ENCODE data around the gene PLEKHM3. TPM values are rescaled to one million over a fixed set of nuclear protein-coding genes. Genes with fewer than 3 reads are reported as not detected.

PLEKHM3 gene
- total RNA-seq, 1 experiment from 2014 or later, result 9.3 TPM

GRCh38 chr2:208017721-208018120 is 7.6 kb downstream of the PLEKHM3 start:
- no peaks in the 10 kb centered on the region for H3K9me3 Mint-ChIP-seq (ENCODE audit: unreplicated experiment)
- H3K27me3 ChIP-seq (replicated peaks; ENCODE audit: control insufficient read depth, insufficient read depth, low read length), result no peaks in the 10 kb centered on the region
- TF ChIP-seq, protein P1, sequence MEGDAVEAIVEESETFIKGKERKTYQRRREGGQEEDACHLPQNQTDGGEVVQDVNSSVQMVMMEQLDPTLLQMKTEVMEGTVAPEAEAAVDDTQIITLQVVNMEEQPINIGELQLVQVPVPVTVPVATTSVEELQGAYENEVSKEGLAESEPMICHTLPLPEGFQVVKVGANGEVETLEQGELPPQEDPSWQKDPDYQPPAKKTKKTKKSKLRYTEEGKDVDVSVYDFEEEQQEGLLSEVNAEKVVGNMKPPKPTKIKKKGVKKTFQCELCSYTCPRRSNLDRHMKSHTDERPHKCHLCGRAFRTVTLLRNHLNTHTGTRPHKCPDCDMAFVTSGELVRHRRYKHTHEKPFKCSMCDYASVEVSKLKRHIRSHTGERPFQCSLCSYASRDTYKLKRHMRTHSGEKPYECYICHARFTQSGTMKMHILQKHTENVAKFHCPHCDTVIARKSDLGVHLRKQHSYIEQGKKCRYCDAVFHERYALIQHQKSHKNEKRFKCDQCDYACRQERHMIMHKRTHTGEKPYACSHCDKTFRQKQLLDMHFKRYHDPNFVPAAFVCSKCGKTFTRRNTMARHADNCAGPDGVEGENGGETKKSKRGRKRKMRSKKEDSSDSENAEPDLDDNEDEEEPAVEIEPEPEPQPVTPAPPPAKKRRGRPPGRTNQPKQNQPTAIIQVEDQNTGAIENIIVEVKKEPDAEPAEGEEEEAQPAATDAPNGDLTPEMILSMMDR (IDR thresholded peaks at IDR 0.05; ENCODE audit: insufficient read depth in 1 of 2, low read depth in 1 of 2, low read length in 1 of 2, severe bottlenecking in 1 of 2, unreplicated experiment in 1 of 2), result no peak
- no TSS peak for BruUV-seq (replicated peaks)
- no peak overlapping the region for H3K4me3 Mint-ChIP-seq (ENCODE audit: unreplicated experiment)
- CTCF ChIA-PET, result no interaction called here
- H3K4me1 ChIP-seq, result peaks cover 33% of the 10 kb centered on the region
- no peaks in the 10 kb centered on the region for H3K27me3 Mint-ChIP-seq (ENCODE audit: insufficient read depth, unreplicated experiment)
- H3K36me3 ChIP-seq (ENCODE audit: control insufficient read depth, insufficient read depth, low read length), result peaks cover 1% of the 10 kb centered on the region; the same call in 1 of the 2 replicates
- H3K4me3 ChIP-seq (ENCODE audit: low read depth, low read length), result no peak overlapping the region
- H3K36me3 Mint-ChIP-seq (ENCODE audit: insufficient read depth, unreplicated experiment), result no peaks in the 10 kb centered on the region
- H3K4me1 Mint-ChIP-seq (ENCODE audit: low read depth, unreplicated experiment), result peaks cover 13% of the 10 kb centered on the region
- POLR2A ChIA-PET, result interaction anchor here (0.7 kb wide), 2 partner anchors 45 to 1063 kb away, joined by 4 to 9 read pairs; no protein-coding TSS in a partner anchor
- no peak for DNase-seq
- no peaks in the 10 kb centered on the region for H3K9me3 ChIP-seq
- intact Hi-C loops (cut with micrococcal nuclease; ENCODE audit: unreplicated experiment), result no loop called here
- no peak overlapping the region for H3K27ac Mint-ChIP-seq (ENCODE audit: unreplicated experiment)

DNA sequence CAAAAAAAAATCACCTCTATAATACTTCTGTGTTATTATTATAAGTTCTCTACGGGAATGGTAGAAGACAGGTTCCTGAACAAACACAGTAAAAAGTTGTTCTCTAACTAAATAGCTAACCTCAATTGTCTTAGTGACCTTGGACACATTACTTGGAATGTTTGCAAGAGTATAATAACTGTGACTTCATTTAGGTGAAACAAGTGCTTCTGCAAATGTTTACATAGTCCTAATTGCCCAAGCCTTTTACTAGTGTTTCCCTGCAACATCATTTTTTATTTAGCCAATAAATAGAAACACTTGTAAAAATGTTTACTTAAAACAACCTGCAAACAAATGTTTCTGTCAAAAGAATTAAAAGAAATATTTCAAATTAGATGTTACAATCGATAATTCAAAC is 9.9 kb downstream of the PLEKHM3 start:
- H3K27me3 ChIP-seq (replicated peaks; ENCODE audit: control insufficient read depth, insufficient read depth, low read length), result no peaks in the 10 kb centered on the region
- TF ChIP-seq, protein P1 (IDR thresholded peaks at IDR 0.05; ENCODE audit: insufficient read depth in 1 of 2, low read depth in 1 of 2, low read length in 1 of 2, severe bottlenecking in 1 of 2, unreplicated experiment in 1 of 2), result no peak
- Mint-ChIP-seq H3K9me3 (ENCODE audit: unreplicated experiment) (no peaks in the 10 kb centered on the region), H3K4me1 (ENCODE audit: low read depth, unreplicated experiment) (peaks cover 13% of the 10 kb centered on the region), H3K36me3 (ENCODE audit: insufficient read depth, unreplicated experiment) (no peaks in the 10 kb centered on the region), H3K27me3 (ENCODE audit: insufficient read depth, unreplicated experiment) (no peaks in the 10 kb centered on the region), H3K27ac (ENCODE audit: unreplicated experiment) (no peak overlapping the region), H3K4me3 (ENCODE audit: unreplicated experiment) (no peak overlapping the region)
- intact Hi-C loops (cut with micrococcal nuclease; ENCODE audit: unreplicated experiment), result loop anchor here (1.0 kb wide), 4 partner anchors 16 to 167 kb away; no protein-coding TSS in a partner anchor
- peaks cover 1% of the 10 kb centered on the region; the same call in 1 of the 2 replicates for H3K36me3 ChIP-seq (ENCODE audit: control insufficient read depth, insufficient read depth, low read length)
- ChIA-PET CTCF (interaction anchor here (0.6 to 1.7 kb wide), 3 partner anchors 9 to 249 kb away, joined by 3 to 6 read pairs (median 3); no protein-coding TSS in a partner anchor), POLR2A (interaction anchor here (0.6 kb wide), 1 partner anchor 9 kb away, joined by 3 read pairs; no protein-coding TSS in a partner anchor)
- peaks cover 38% of the 10 kb centered on the region for H3K4me1 ChIP-seq
- DNase-seq, result peak in 1 of 2 experiments; percentile 27
- H3K9me3 ChIP-seq, result no peaks in the 10 kb centered on the region
- no peak overlapping the region for H3K4me3 ChIP-seq (ENCODE audit: low read depth, low read length)
- BruUV-seq (replicated peaks), result no TSS peak

DNA sequence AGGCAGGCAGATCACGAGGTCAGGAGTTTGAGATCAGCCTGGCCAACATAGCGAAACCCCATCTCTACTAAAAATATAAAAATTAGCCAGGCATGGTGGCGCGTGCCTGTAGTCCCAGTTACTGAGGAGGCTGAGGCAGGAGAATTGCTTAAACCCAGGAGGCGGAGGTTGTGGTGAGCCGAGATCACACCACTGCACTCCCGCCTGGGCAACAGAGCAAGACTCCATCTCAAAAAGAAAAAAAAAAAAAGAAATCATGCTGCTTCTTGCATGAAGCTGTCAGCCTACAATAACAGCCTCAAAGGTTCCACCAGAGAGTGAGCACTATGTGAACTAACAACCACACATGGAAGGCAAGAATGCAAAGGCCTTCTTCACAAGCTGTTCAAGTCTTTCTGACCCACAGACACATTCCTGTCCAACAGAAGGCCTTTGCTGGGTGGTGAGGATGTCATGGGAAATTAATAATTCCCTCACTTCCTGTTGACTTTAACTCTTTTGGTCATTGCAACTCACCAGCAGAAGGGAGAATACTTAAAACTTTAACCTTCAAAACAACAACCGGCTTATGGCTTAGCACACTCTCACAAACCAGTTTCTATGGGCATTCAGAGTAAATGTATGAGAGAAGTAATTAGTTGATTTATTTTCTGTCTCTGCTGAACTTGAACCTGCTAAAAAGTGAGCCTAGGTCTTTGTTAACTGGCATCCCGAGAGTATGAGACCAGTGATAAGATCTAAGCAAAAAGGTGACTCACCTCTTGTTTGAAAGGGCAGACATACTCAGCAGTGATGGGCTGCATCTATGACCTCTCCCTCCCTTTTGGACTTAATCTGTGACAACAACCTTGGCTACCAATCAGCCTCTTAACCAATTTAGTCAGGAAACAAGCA is 11.8 kb downstream of the PLEKHM3 start:
- Mint-ChIP-seq H3K9me3 (ENCODE audit: unreplicated experiment) (no peaks in the 10 kb centered on the region), H3K4me1 (ENCODE audit: low read depth, unreplicated experiment) (peaks cover 10% of the 10 kb centered on the region), H3K27ac (ENCODE audit: unreplicated experiment) (no peak overlapping the region), H3K27me3 (ENCODE audit: insufficient read depth, unreplicated experiment) (no peaks in the 10 kb centered on the region), H3K4me3 (ENCODE audit: unreplicated experiment) (no peak overlapping the region), H3K36me3 (ENCODE audit: insufficient read depth, unreplicated experiment) (no peaks in the 10 kb centered on the region)
- ChIA-PET CTCF (no interaction called here), POLR2A (no interaction called here)
- Histone ChIP-seq H3K36me3 (ENCODE audit: control insufficient read depth, insufficient read depth, low read length) (no peaks in the 10 kb centered on the region), H3K9me3 (no peaks in the 10 kb centered on the region), H3K4me1 (peaks cover 43% of the 10 kb centered on the region), H3K27me3 (replicated peaks; ENCODE audit: control insufficient read depth, insufficient read depth, low read length) (no peaks in the 10 kb centered on the region), H3K4me3 (ENCODE audit: low read depth, low read length) (no peak overlapping the region)
- peak; percentile 32 to 53 for DNase-seq
- intact Hi-C loops (cut with micrococcal nuclease; ENCODE audit: unreplicated experiment), result no loop called here
- BruUV-seq (replicated peaks), result no TSS peak
- TF ChIP-seq, protein P1 (IDR thresholded peaks at IDR 0.05; ENCODE audit: insufficient read depth in 1 of 2, low read depth in 1 of 2, low read length in 1 of 2, severe bottlenecking in 1 of 2, unreplicated experiment in 1 of 2), result no peak
